Thoracic aorta (tissue), 2 donors: ENCODE data around the gene IGSF11. TPM values are rescaled to one million over a fixed set of nuclear protein-coding genes. Genes with fewer than 3 reads are reported as not detected.

Source experiments
- ATAC-seq: fragments of 150-250 bp; one replicate; pipeline ENCODE4 v1.8.0; 2017; ENCODE audit warnings: low read depth; ENCODE audit not compliant: insufficient number of reproducible peaks, low FRiP score
- DNase-seq: peaks from one replicate; pipeline ENCODE4 v3.0.0-alpha.2; 2020; ENCODE audit warnings: low spot score
- H3K27ac ChIP-seq, 2 donors: fragments of 200-600 bp; sonication (generic); 1 replicate in 1 of 2; 2 replicates in 1 of 2; pipeline ENCODE4 v1.5.1; 2016; ENCODE audit warnings: mild to moderate bottlenecking in 2 of 2, moderate library complexity in 2 of 2
- H3K27me3 ChIP-seq: fragments of 200-600 bp; sonication (generic); replicated peaks from 2 replicates; pipeline ENCODE4 v1.6.0; 2016; ENCODE audit warnings: mild to moderate bottlenecking; ENCODE audit not compliant: insufficient read depth
- H3K36me3 ChIP-seq: fragments of 200-600 bp; sonication (generic); one replicate; pipeline ENCODE4 v1.5.1; 2016
- H3K4me1 ChIP-seq, 2 donors: fragments of 200-600 bp; sonication (generic); 1 replicate in 1 of 2; 2 replicates in 1 of 2; pipeline versions ENCODE4 v1.5.1 to v1.6.0; 2016; ENCODE audit warnings: low read depth in 2 of 2, mild to moderate bottlenecking in 1 of 2; ENCODE audit not compliant: control insufficient read depth in 1 of 2
- H3K4me3 ChIP-seq: fragments of 200-600 bp; sonication (generic); 2 replicates; pipeline ENCODE4 v1.5.1; 2016; ENCODE audit warnings: mild to moderate bottlenecking
- H3K9me3 ChIP-seq: fragments of 200-600 bp; sonication (generic); 2 replicates; pipeline ENCODE4 v1.5.1; 2016
- total RNA-seq, 2 donors: library from RNA; depleted of rRNA; stranded (reverse); fragments of >200 nt; gene quantifications; one replicate each; pipeline versions ENCODE4 v1.1.0 to v1.2.3, GENCODE V29; 2016
- TF ChIP-seq, protein P1 (sequence below): fragments of 200-600 bp; sonication (generic); IDR thresholded peaks from one replicate; pipeline ENCODE4 v1.5.1; 2019; ENCODE audit warnings: antibody characterized with exemption

The IGSF11 gene
- total RNA-seq, 2 donors from 2014 or later = 0.71 TPM; not detected in 1

DNA sequence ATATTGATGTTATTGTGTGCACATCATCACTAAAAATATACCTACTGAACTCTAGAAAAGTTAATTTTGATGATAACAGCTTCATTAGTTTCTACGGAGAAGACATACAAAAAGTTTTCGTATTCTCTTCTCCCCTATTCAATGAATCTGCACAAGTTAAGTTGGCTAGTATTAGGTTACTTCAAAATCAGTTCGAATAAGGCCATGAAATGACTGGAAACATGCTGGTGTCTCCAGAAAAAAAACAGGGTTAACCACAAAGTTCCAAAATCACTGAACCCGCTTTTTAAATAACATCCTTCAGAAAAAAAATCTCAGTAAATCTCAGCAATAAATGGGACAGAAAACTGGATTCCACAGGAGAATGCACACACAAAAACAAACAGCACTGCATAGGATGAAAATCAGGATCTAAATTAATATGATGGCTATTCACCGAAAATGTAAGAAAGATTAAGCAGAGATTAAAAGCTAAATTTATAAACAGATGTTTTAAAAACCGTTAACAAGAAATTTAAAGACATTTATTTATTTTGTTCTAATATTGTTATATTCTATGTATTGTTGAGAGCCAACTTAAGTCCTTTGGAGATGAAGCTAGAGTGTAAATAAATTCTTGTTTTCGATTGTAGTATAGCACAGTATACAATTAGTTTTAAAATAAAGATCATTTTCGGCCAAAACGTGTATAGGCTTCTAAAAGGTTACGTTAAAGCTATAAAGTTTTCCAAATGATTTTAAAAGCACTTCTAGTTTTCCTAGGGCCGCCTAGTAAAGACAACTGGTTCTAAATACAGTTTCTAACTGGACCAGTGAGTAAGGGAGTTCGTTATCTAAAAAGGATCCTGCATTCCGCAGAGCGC, 1.0 kb downstream of the IGSF11 start:
- Histone ChIP-seq H3K27ac (no peak overlapping the region), H3K36me3 (no peaks in the 10 kb centered on the region), H3K9me3 (no peaks in the 10 kb centered on the region), H3K27me3 (no peaks in the 10 kb centered on the region), H3K4me1 (peaks cover 5 to 12% of the 10 kb centered on the region in 2 donors), H3K4me3 (peak overlapping the region; percentile 77)
- ATAC-seq = no peak
- no peak for DNase-seq
- TF ChIP-seq, protein P1, sequence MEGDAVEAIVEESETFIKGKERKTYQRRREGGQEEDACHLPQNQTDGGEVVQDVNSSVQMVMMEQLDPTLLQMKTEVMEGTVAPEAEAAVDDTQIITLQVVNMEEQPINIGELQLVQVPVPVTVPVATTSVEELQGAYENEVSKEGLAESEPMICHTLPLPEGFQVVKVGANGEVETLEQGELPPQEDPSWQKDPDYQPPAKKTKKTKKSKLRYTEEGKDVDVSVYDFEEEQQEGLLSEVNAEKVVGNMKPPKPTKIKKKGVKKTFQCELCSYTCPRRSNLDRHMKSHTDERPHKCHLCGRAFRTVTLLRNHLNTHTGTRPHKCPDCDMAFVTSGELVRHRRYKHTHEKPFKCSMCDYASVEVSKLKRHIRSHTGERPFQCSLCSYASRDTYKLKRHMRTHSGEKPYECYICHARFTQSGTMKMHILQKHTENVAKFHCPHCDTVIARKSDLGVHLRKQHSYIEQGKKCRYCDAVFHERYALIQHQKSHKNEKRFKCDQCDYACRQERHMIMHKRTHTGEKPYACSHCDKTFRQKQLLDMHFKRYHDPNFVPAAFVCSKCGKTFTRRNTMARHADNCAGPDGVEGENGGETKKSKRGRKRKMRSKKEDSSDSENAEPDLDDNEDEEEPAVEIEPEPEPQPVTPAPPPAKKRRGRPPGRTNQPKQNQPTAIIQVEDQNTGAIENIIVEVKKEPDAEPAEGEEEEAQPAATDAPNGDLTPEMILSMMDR = no peak

DNA sequence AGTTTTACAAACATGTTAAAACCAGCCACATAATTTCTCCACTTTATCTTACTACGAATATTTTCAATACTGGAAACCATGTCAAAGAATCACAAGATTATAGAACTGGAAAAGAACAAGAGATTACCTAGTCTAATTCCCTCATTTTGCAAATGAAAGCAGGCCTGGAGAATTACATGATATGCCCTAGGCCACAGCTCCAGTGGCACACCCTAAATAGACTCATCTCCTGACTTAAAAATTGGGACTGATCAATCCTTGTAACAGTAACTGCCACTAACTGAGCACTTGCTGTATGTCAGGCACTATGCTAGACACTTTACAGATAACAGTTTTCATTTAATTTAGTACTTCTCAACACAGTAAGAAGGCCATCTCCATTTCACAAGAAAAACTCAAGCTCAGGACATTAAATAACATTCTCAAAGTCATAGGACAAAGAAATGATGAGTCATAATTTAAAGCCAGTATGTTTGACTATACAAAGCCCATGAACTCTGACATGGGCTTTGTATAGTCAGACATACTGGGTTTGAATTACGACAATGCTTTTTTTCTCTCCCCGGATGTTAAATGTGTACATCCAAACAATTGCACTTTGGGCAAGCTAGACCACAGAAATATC, 9.4 kb downstream of the IGSF11 start:
- Histone ChIP-seq H3K4me1 (no peaks in the 10 kb centered on the region), H3K4me3 (no peak overlapping the region), H3K27me3 (no peaks in the 10 kb centered on the region), H3K36me3 (no peaks in the 10 kb centered on the region), H3K9me3 (no peaks in the 10 kb centered on the region), H3K27ac (no peak overlapping the region)
- ATAC-seq (no peak), DNase-seq (no peak)
- TF ChIP-seq, protein P1 = no peak

DNA sequence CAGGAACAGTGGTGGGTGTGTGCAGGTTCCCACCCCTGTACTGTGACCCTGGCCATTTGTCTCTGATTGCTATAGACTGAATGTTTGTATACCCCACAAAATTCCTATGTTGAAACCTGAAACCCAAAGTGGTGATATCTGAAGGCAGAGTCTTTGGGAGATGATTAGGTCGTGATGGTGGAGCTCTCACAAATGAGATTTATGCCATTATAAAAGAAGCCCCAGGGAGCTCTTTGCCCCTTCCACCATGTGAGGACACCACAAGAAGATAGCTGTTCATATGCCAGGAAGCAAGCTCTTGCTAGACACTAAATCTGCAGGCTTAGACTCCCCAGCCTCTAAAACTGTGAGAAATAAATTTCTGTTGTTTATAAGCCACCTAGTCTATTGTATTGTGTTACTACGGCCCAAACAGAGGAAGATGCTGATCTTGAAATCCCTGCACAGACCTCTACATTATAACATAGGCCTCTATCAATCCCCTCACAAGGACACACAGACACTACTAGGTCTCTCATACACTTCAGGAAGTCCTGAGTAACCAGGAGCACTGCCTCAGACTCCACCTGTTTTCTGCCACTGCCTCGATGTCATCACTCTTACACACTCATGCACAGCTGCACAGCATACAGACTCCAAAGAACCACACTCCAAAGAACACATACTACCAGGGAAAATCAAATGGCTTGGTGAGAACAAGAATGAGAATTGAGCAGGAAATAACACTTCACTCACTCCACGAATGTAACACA, 14.7 kb downstream of the IGSF11 start:
- no peaks in the 10 kb centered on the region for H3K4me1 ChIP-seq
- H3K27me3 ChIP-seq = no peaks in the 10 kb centered on the region
- H3K36me3 ChIP-seq = no peaks in the 10 kb centered on the region
- no peak overlapping the region for H3K27ac ChIP-seq
- H3K9me3 ChIP-seq = no peaks in the 10 kb centered on the region
- TF ChIP-seq, protein P1 = no peak
- no peak overlapping the region for H3K4me3 ChIP-seq
- DNase-seq (no peak), ATAC-seq (no peak)

DNA sequence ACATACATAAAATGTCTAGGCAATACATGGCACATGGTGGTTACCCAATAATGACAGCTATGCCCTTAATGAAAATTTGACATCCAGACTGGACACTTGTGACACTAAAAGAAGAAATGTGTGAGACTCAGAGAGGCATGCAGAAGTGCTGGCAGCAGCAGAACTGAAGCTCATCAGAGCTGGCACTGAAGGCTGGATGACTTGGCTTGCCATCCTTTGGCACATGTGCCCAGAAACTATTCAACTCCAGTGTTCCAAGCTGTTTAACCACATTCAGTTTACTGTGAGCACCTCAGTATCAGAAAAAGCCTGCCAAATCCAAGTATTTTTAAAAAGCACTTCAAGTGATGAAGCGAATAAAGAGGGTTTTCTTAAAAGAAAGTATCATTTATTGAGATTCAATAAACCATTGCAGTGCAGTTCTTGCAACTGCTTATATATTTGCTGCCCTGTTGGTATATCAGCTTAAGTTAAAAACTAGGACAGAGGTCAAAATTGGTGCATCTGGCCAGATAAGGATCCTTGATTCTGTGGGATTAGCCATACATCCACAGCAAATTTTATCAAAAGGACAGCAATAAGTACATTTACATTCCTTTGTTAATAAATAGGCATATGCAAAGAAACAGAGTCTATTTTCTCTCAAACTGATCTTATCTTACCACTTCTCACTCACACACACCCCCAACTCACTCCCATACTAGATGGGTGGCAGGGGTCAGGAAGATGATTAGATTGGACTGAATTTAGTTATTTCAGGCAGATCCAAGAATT, 15.8 kb downstream of the IGSF11 start:
- TF ChIP-seq, protein P1 = no peak
- H3K9me3 ChIP-seq = no peaks in the 10 kb centered on the region
- H3K27ac ChIP-seq = no peak overlapping the region
- no peak for ATAC-seq
- H3K27me3 ChIP-seq = no peaks in the 10 kb centered on the region
- no peaks in the 10 kb centered on the region for H3K36me3 ChIP-seq
- no peak overlapping the region for H3K4me3 ChIP-seq
- H3K4me1 ChIP-seq = no peaks in the 10 kb centered on the region
- DNase-seq = no peak
